ENCODE measurements around the gene LZTR1.
"Not testable (repeated sequence)": the region's sequence is repeated elsewhere in the genome, so short reads cannot be mapped to it uniquely, and the experiment has no call there.

Gene LZTR1

GRCh38 chr22:20981787-20982562 is at the start of gene LZTR1:
Gene LZTR1 (plus strand): TSS chr22:20982297. CDS start chr22:20982372, 75 bp downstream.
- H3K4me1 Mint-ChIP-seq (ENCODE audit: low read depth): peaks cover 27% of the 10 kb centered on the region
- H3K27ac Mint-ChIP-seq: peak within 1 kb of the TSS; percentile 89
- H3K9me3 Mint-ChIP-seq: peaks cover 8% of the 10 kb centered on the region
- DNase-seq (ENCODE audit: low spot score): peak; percentile 82
- H3K27me3 Mint-ChIP-seq (ENCODE audit: low read depth): no peaks in the 10 kb centered on the region
- peak within 1 kb of the TSS; percentile 91 for H3K4me3 Mint-ChIP-seq
- H3K36me3 Mint-ChIP-seq (ENCODE audit: low read depth): peaks cover 13% of the 10 kb centered on the region

- DNase-seq (ENCODE audit: low spot score): no peak
- Mint-ChIP-seq H3K4me3 (no peak overlapping the region), H3K9me3 (no peaks in the 10 kb centered on the region), H3K27me3 (ENCODE audit: low read depth) (no peaks in the 10 kb centered on the region), H3K27ac (no peak overlapping the region), H3K36me3 (ENCODE audit: low read depth) (peaks cover 45% of the 10 kb centered on the region), H3K4me1 (ENCODE audit: low read depth) (peaks cover 20% of the 10 kb centered on the region)
Observed at GRCh38 chr22:20933910-20934309, 48.2 kb upstream of the LZTR1 start.

- DNase-seq (ENCODE audit: low spot score); H3K27me3 Mint-ChIP-seq (ENCODE audit: low read depth); H3K4me3 Mint-ChIP-seq; H3K9me3 Mint-ChIP-seq; H3K27ac Mint-ChIP-seq: not testable (repeated sequence)
- peaks cover 16% of the 10 kb centered on the region for H3K4me1 Mint-ChIP-seq (ENCODE audit: low read depth)
- peaks cover 46% of the 10 kb centered on the region for H3K36me3 Mint-ChIP-seq (ENCODE audit: low read depth)
Observed at GRCh38 chr22:20935049-20935448, 47.0 kb upstream of the LZTR1 start.

- H3K9me3 Mint-ChIP-seq; DNase-seq (ENCODE audit: low spot score); H3K27me3 Mint-ChIP-seq (ENCODE audit: low read depth); H3K4me3 Mint-ChIP-seq; H3K27ac Mint-ChIP-seq: not testable (repeated sequence)
- peaks cover 25% of the 10 kb centered on the region for H3K4me1 Mint-ChIP-seq (ENCODE audit: low read depth)
- H3K36me3 Mint-ChIP-seq (ENCODE audit: low read depth): peaks cover 46% of the 10 kb centered on the region
Observed at GRCh38 chr22:20935780-20936539, 46.1 kb upstream of the LZTR1 start.

- H3K9me3 Mint-ChIP-seq: no peaks in the 10 kb centered on the region
- peaks cover 27% of the 10 kb centered on the region for H3K4me1 Mint-ChIP-seq (ENCODE audit: low read depth)
- no peak overlapping the region for H3K4me3 Mint-ChIP-seq
- peaks cover 50% of the 10 kb centered on the region for H3K36me3 Mint-ChIP-seq (ENCODE audit: low read depth)
- H3K27me3 Mint-ChIP-seq (ENCODE audit: low read depth): no peaks in the 10 kb centered on the region
- no peak for DNase-seq (ENCODE audit: low spot score)
- H3K27ac Mint-ChIP-seq: peak overlapping the region; percentile 2
Observed at GRCh38 chr22:20937031-20937793, 44.9 kb upstream of the LZTR1 start.

GRCh38 chr22:20937794-20938671 is 44.1 kb upstream of the LZTR1 start:
- peaks cover 27% of the 10 kb centered on the region for H3K4me1 Mint-ChIP-seq (ENCODE audit: low read depth)
- H3K9me3 Mint-ChIP-seq: no peaks in the 10 kb centered on the region
- H3K36me3 Mint-ChIP-seq (ENCODE audit: low read depth): peaks cover 52% of the 10 kb centered on the region
- H3K27me3 Mint-ChIP-seq (ENCODE audit: low read depth): no peaks in the 10 kb centered on the region
- no peak for DNase-seq (ENCODE audit: low spot score)
- H3K27ac Mint-ChIP-seq: no peak overlapping the region
- H3K4me3 Mint-ChIP-seq: no peak overlapping the region

- peaks cover 42% of the 10 kb centered on the region for H3K36me3 Mint-ChIP-seq (ENCODE audit: low read depth)
- DNase-seq (ENCODE audit: low spot score); H3K27me3 Mint-ChIP-seq (ENCODE audit: low read depth); H3K4me3 Mint-ChIP-seq; H3K9me3 Mint-ChIP-seq; H3K27ac Mint-ChIP-seq: not testable (repeated sequence)
- H3K4me1 Mint-ChIP-seq (ENCODE audit: low read depth): peaks cover 31% of the 10 kb centered on the region
Observed at GRCh38 chr22:20939457-20940185, 42.5 kb upstream of the LZTR1 start.

GRCh38 chr22:20940186-20940651 is 41.9 kb upstream of the LZTR1 start:
- H3K27ac Mint-ChIP-seq: no peak overlapping the region
- H3K4me3 Mint-ChIP-seq: no peak overlapping the region
- no peaks in the 10 kb centered on the region for H3K27me3 Mint-ChIP-seq (ENCODE audit: low read depth)
- H3K9me3 Mint-ChIP-seq: no peaks in the 10 kb centered on the region
- peaks cover 31% of the 10 kb centered on the region for H3K4me1 Mint-ChIP-seq (ENCODE audit: low read depth)
- H3K36me3 Mint-ChIP-seq (ENCODE audit: low read depth): peaks cover 38% of the 10 kb centered on the region
- no peak for DNase-seq (ENCODE audit: low spot score)

GRCh38 chr22:20940904-20941385 is 41.2 kb upstream of the LZTR1 start:
- Mint-ChIP-seq H3K4me3 (no peak overlapping the region), H3K27ac (no peak overlapping the region), H3K36me3 (ENCODE audit: low read depth) (peaks cover 35% of the 10 kb centered on the region), H3K9me3 (no peaks in the 10 kb centered on the region), H3K27me3 (ENCODE audit: low read depth) (no peaks in the 10 kb centered on the region), H3K4me1 (ENCODE audit: low read depth) (peaks cover 31% of the 10 kb centered on the region)
- DNase-seq (ENCODE audit: low spot score): no peak

GRCh38 chr22:20942203-20942902 is 39.7 kb upstream of the LZTR1 start:
- H3K4me3 Mint-ChIP-seq; H3K27me3 Mint-ChIP-seq (ENCODE audit: low read depth); H3K9me3 Mint-ChIP-seq; DNase-seq (ENCODE audit: low spot score): not testable (repeated sequence)
- Mint-ChIP-seq H3K4me1 (ENCODE audit: low read depth) (peaks cover 27% of the 10 kb centered on the region), H3K27ac (peak overlapping the region; percentile 8), H3K36me3 (ENCODE audit: low read depth) (peaks cover 33% of the 10 kb centered on the region)

- H3K27ac Mint-ChIP-seq: no peak overlapping the region
- no peak overlapping the region for H3K4me3 Mint-ChIP-seq
- H3K36me3 Mint-ChIP-seq (ENCODE audit: low read depth): peaks cover 25% of the 10 kb centered on the region
- H3K4me1 Mint-ChIP-seq (ENCODE audit: low read depth): peaks cover 30% of the 10 kb centered on the region
- no peaks in the 10 kb centered on the region for H3K27me3 Mint-ChIP-seq (ENCODE audit: low read depth)
- no peaks in the 10 kb centered on the region for H3K9me3 Mint-ChIP-seq
- DNase-seq (ENCODE audit: low spot score): no peak
Observed at GRCh38 chr22:20943104-20943933, 38.8 kb upstream of the LZTR1 start.
